HCT116 (cell line): Measurements from ENCODE around the gene SDC1. TPM values are rescaled to one million over a fixed set of nuclear protein-coding genes. Genes with fewer than 3 reads are reported as not detected.

ENCODE experiments used
- ATAC-seq: fragments of 200-7000 bp; cut with Tn5 transposase; 2 replicates; pipeline ENCODE4 v1.9.1; 2020; ENCODE audit warnings: mild to moderate bottlenecking, moderate library complexity
- BruUV-seq: library from RNA; stranded (reverse); fragments of 400-500 nt; replicated peaks from 2 replicates; lab custom pipeline; 2021; lab: Mats Ljungman, UMichigan
- CTCF ChIA-PET: fragments of 300-600 bp; sonication (Branson Sonifier 250); formaldehyde crosslinking; loops from one replicate; lab custom pipeline; 2021; ENCODE audit warnings: antibody characterized with exemption; lab: Charles Lee
- POLR2A ChIA-PET: fragments of 300-600, 350-600 bp; sonication (Branson Sonifier 250); formaldehyde crosslinking; loops from one replicate; lab custom pipeline; 2021; ENCODE audit warnings: antibody characterized with exemption; lab: Charles Lee
- RAD21 ChIA-PET, 2 experiments: fragments of 300-600 bp; sonication (Branson Sonifier 250); formaldehyde crosslinking; loops; one replicate each; lab custom pipeline; 2023; ENCODE audit warnings: low total read pairs in 2 of 2; ENCODE audit not compliant: uncharacterized antibody in 2 of 2, unreplicated experiment in 2 of 2, low non-redundant PET in 1 of 2; lab: Charles Lee
- DNase-seq: peaks from one replicate; pipeline ENCODE4 v3.0.0-alpha.2; 2010; ENCODE audit warnings: low read depth, low spot score
- H2AFZ ChIP-seq: fragments of 200-600 bp; shearing (Covaris generic), sonication (generic); 2 replicates; pipeline ENCODE4 v1.6.1; 2017; ENCODE audit warnings: low read depth, mixed run types, mixed read lengths, antibody characterized with exemption, low read length; ENCODE audit not compliant: poor library complexity, severe bottlenecking
- H3K27ac ChIP-seq: 2 replicates; pipeline ENCODE4 v1.5.1; 2012; ENCODE audit warnings: low read depth, low read length
- H3K27me3 ChIP-seq: fragments of 200-600 bp; sonication (generic); 2 replicates; pipeline ENCODE4 v1.6.1; 2016; ENCODE audit warnings: mixed run types, low read length, mixed read lengths; ENCODE audit not compliant: insufficient read depth
- H3K36me3 ChIP-seq, 2 experiments: fragments of 200-500 bp in 1 of 2; fragments of 200-600 bp in 1 of 2; sonication (Bioruptor generic) in 1 of 2; sonication (generic) in 1 of 2; 2 replicates each; pipeline versions ENCODE4 v1.5.1 to v1.6.1; 2014 to 2016; ENCODE audit warnings: low read length in 2 of 2, inconsistent platforms in 1 of 2, mixed read lengths in 1 of 2, mixed run types in 1 of 2; ENCODE audit not compliant: insufficient read depth in 2 of 2, control insufficient read depth in 1 of 2
- H3K4me1 ChIP-seq, 2 experiments: fragments of 200-600 bp in 1 of 2; sonication (generic) in 1 of 2; 2 replicates each; pipeline versions ENCODE4 v1.5.1 to v1.6.1; 2012 to 2017; ENCODE audit warnings: low read length in 2 of 2, inconsistent platforms in 1 of 2, mild to moderate bottlenecking in 1 of 2, mixed read lengths in 1 of 2, mixed run types in 1 of 2, moderate library complexity in 1 of 2; ENCODE audit not compliant: insufficient read depth in 2 of 2, control insufficient read depth in 1 of 2
- H3K4me2 ChIP-seq: fragments of 200-600 bp; sonication (generic); 2 replicates; pipeline ENCODE4 v1.6.1; 2017; ENCODE audit warnings: mixed run types, low read length, mixed read lengths
- H3K4me3 ChIP-seq, 2 experiments: fragments of 200-600 bp in 1 of 2; sonication (generic) in 1 of 2; replicated peaks in 1 of 2; 2 replicates each; pipeline ENCODE4 v1.5.1; 2011 to 2016; ENCODE audit warnings: low read length in 2 of 2, control low read depth in 1 of 2, low read depth in 1 of 2, mild to moderate bottlenecking in 1 of 2, mixed read lengths in 1 of 2, mixed run types in 1 of 2
- H3K79me2 ChIP-seq: fragments of 200-600 bp; sonication (generic); 2 replicates; pipeline ENCODE4 v1.6.1; 2017; ENCODE audit warnings: mild to moderate bottlenecking, mixed run types, low read length, moderate library complexity, mixed read lengths; ENCODE audit not compliant: insufficient read depth
- H3K9ac ChIP-seq: fragments of 200-600 bp; sonication (generic); 2 replicates; pipeline ENCODE4 v1.6.1; 2016; ENCODE audit warnings: low read length, mixed read lengths
- H3K9me2 ChIP-seq: fragments of 200-600 bp; sonication (generic), shearing (Covaris generic); 2 replicates; pipeline ENCODE4 v1.6.1; 2017; ENCODE audit warnings: mixed run types, mild to moderate bottlenecking, moderate library complexity; ENCODE audit not compliant: insufficient read depth
- H3K9me3 ChIP-seq, 2 experiments: fragments of 200-500 bp in 1 of 2; fragments of 200-600 bp in 1 of 2; sonication (Bioruptor generic) in 1 of 2; sonication (generic) in 1 of 2; 2 replicates each; pipeline ENCODE4 v1.6.1; 2014 to 2017; ENCODE audit warnings: low read length in 2 of 2, mixed read lengths in 2 of 2, inconsistent platforms in 1 of 2, low read depth in 1 of 2, mild to moderate bottlenecking in 1 of 2, mixed run types in 1 of 2, moderate library complexity in 1 of 2; ENCODE audit not compliant: control insufficient read depth in 1 of 2, insufficient read depth in 1 of 2
- H4K20me1 ChIP-seq: fragments of 200-600 bp; sonication (generic), shearing (Covaris generic); 2 replicates; pipeline ENCODE4 v1.6.1; 2017; ENCODE audit warnings: mixed run types, mild to moderate bottlenecking, moderate library complexity; ENCODE audit not compliant: insufficient read depth
- CEBPB ChIP-seq: IDR thresholded peaks from 2 replicates; pipeline ENCODE4 v1.6.1; 2012; ENCODE audit warnings: low read depth
- ELF1 ChIP-seq: IDR thresholded peaks from 2 replicates; pipeline ENCODE4 v1.6.1; 2012; ENCODE audit warnings: low read depth, borderline replicate concordance
- EZH2 ChIP-seq: fragments of 200-600 bp; sonication (generic); IDR thresholded peaks from 2 replicates; pipeline ENCODE4 v1.6.1; 2017; ENCODE audit warnings: antibody characterized with exemption, mixed run types
- EZH2phosphoT487 ChIP-seq: fragments of 200-600 bp; IDR thresholded peaks from 2 replicates; pipeline ENCODE4 v1.6.1; 2018; ENCODE audit warnings: antibody characterized with exemption, borderline replicate concordance
- FOSL1 ChIP-seq: IDR thresholded peaks from 2 replicates; pipeline ENCODE4 v1.6.1; 2012; ENCODE audit warnings: low read depth
- JUND ChIP-seq: IDR thresholded peaks from 2 replicates; pipeline ENCODE4 v1.6.1; 2012
- POLR2A ChIP-seq: IDR thresholded peaks from 2 replicates; pipeline ENCODE4 v1.7.0; 2011; ENCODE audit warnings: borderline replicate concordance; ENCODE audit not compliant: insufficient read depth, insufficient read length; ENCODE audit errors: extremely low read depth
- RAD21 ChIP-seq: IDR thresholded peaks from 2 replicates; pipeline ENCODE4 v1.6.1; 2012; ENCODE audit warnings: low read depth, mild to moderate bottlenecking
- SIN3A ChIP-seq: IDR thresholded peaks from 2 replicates; pipeline ENCODE4 v1.6.1; 2012; ENCODE audit warnings: low read depth
- TCF7L2 ChIP-seq: IDR thresholded peaks from 2 replicates; pipeline ENCODE4 v1.7.0; 2011; ENCODE audit warnings: borderline replicate concordance, inconsistent platforms; ENCODE audit not compliant: insufficient read depth, insufficient read length; ENCODE audit errors: extremely low read depth
- YY1 ChIP-seq: IDR thresholded peaks from 2 replicates; pipeline ENCODE4 v1.6.1; 2011; ENCODE audit warnings: low read length, low read depth, moderate library complexity, mild to moderate bottlenecking; ENCODE audit not compliant: insufficient replicate concordance; ENCODE audit errors: extremely low read depth
- ZFX ChIP-seq: fragments of 450-650 bp; IDR thresholded peaks from 2 replicates; pipeline ENCODE4 v1.6.1; 2017
- ZNF274 ChIP-seq: fragments of 200-500 bp; sonication (Bioruptor generic); IDR thresholded peaks from 2 replicates; pipeline ENCODE4 v1.6.1; 2014; ENCODE audit warnings: mild to moderate bottlenecking, low read depth, low read length, inconsistent platforms
- intact Hi-C: fragments of 100-400 bp; cut with micrococcal nuclease; formaldehyde crosslinking; loops from 2 replicates; pipeline ENCODE4 v1.10.0; 2022
- total RNA-seq: library from RNA; stranded (reverse); gene quantifications from one replicate; pipeline ENCODE4 v1.2.1, GENCODE V29; 2021; ENCODE audit not compliant: unreplicated experiment
- TF ChIP-seq, protein P1 (sequence below): IDR thresholded peaks from 2 replicates; pipeline ENCODE4 v1.6.1; 2012
- TF ChIP-seq, protein P2 (sequence below): IDR thresholded peaks from 2 replicates; pipeline ENCODE4 v1.6.1; 2011; ENCODE audit warnings: mild to moderate bottlenecking, low read length, moderate library complexity; ENCODE audit not compliant: insufficient replicate concordance; ENCODE audit errors: extremely low read depth
- TF ChIP-seq, protein P3 (sequence below), 3 experiments: fragments of 200-600 bp in 1 of 3; sonication (generic) in 1 of 3; IDR thresholded peaks in 2 of 3; conservative IDR thresholded peaks in 1 of 3; 2 replicates each; pipeline ENCODE4 v1.5.1; 2012 to 2017; ENCODE audit warnings: low read depth in 2 of 3, low read length in 2 of 3, antibody characterized with exemption in 1 of 3, borderline replicate concordance in 1 of 3, control low read depth in 1 of 3, mild to moderate bottlenecking in 1 of 3, mixed read lengths in 1 of 3, mixed run types in 1 of 3, moderate library complexity in 1 of 3; ENCODE audit not compliant: insufficient read depth in 1 of 3

The SDC1 gene
- total RNA-seq, 1 experiment from 2014 or later = 32.0 TPM

DNA sequence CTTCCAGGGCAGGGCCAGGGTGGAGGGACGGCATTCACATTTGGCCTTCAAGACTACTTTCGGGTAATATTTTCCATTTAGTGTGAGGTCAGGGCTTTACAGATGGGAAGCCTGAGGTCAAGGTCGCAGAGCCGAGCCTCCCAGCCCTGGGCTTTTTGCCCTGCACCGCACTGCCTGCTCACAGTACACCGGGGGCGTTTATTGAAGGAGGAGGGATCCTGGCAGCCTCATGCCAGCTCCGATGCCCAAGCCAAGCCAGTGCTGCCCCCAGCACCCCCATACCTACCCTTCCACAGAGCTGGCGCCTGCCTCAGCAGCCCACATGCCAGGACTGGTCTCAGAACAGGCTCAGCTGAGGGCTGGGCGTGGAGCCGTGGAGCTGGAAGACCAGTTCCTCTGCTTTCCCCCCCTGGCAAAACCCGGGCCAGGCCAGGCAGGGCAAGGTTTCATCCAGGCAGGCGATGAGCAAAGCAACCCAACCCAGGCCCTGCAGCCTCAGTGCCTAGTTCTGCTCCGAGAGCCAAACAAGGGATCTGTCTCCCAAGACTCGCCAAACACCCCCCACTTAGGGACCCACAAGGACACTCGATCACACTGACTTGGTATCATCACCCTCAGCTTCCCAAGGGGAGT is 11.9 kb downstream of the SDC1 start:
- Histone ChIP-seq H3K79me2 (0 out of 2 replicates have a peak, but pooled peaks cover 4% of the 10 kb centered on the region), H3K9ac (no peak overlapping the region), H3K4me3 (no peak overlapping the region), H2AFZ (no peak overlapping the region), H3K36me3 (no peaks in the 10 kb centered on the region), H4K20me1 (no peaks in the 10 kb centered on the region), H3K27ac (no peak overlapping the region), H3K4me1 (peaks cover 0 to 15% of the 10 kb centered on the region in 2 experiments; a peak in 1 of 4 replicates), H3K9me2 (no peaks in the 10 kb centered on the region), H3K9me3 (no peaks in the 10 kb centered on the region), H3K4me2 (no peak overlapping the region), H3K27me3 (no peaks in the 10 kb centered on the region)
- CTCF ChIA-PET = no interaction called here
- RAD21 ChIA-PET = no interaction called here
- DNase-seq = no peak
- ATAC-seq = no peak
- TF ChIP-seq YY1 (no peak), FOSL1 (no peak), RAD21 (no peak), SIN3A (no peak)
- TF ChIP-seq, protein P1, sequence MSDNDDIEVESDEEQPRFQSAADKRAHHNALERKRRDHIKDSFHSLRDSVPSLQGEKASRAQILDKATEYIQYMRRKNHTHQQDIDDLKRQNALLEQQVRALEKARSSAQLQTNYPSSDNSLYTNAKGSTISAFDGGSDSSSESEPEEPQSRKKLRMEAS = no peak
- no TSS peak for BruUV-seq
- intact Hi-C loops = no loop called here
- POLR2A ChIA-PET = no interaction called here

DNA sequence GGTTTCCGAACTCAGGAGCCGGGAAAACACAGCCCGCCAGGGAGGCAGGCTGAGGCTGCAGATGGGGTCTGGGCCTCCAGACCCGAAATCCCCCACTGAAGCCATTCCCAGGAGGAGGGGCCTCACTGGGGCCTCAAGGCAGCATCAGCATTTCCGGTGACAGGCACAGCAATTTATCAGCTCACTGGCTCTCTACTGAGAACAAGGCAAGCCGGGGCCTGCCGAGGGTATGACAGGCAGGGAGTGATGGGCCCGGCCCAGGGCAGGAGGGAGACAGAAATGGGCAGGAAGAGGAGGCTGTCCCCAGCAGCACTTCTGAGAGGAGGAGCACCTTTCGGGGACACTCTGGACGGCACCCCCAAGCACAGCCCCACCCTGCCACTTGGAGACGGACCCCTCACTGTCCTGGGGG is 12.5 kb downstream of the SDC1 start:
- H4K20me1 ChIP-seq = no peaks in the 10 kb centered on the region
- CTCF ChIA-PET = no interaction called here
- H3K4me3 ChIP-seq = no peak overlapping the region
- H3K27me3 ChIP-seq = no peaks in the 10 kb centered on the region
- no peaks in the 10 kb centered on the region for H3K36me3 ChIP-seq
- RAD21 ChIA-PET = no interaction called here
- no peak overlapping the region for H3K27ac ChIP-seq
- no peaks in the 10 kb centered on the region for H3K79me2 ChIP-seq
- peaks cover 0 to 10% of the 10 kb centered on the region in 2 experiments; a peak in 1 of 4 replicates for H3K4me1 ChIP-seq
- no peak for DNase-seq
- H3K4me2 ChIP-seq = no peak overlapping the region
- intact Hi-C loops = no loop called here
- no peaks in the 10 kb centered on the region for H3K9me3 ChIP-seq
- ATAC-seq = no peak
- H3K9me2 ChIP-seq = no peaks in the 10 kb centered on the region
- no peak overlapping the region for H3K9ac ChIP-seq
- POLR2A ChIA-PET = no interaction called here
- BruUV-seq = no TSS peak
- H2AFZ ChIP-seq = no peak overlapping the region
- TF ChIP-seq, protein P1 = no peak
- TF ChIP-seq EZH2phosphoT487 = no peak
- no peak for TF ChIP-seq ZNF274
- no peak for TF ChIP-seq CEBPB
- TF ChIP-seq EZH2 = no peak
- TF ChIP-seq, protein P2, sequence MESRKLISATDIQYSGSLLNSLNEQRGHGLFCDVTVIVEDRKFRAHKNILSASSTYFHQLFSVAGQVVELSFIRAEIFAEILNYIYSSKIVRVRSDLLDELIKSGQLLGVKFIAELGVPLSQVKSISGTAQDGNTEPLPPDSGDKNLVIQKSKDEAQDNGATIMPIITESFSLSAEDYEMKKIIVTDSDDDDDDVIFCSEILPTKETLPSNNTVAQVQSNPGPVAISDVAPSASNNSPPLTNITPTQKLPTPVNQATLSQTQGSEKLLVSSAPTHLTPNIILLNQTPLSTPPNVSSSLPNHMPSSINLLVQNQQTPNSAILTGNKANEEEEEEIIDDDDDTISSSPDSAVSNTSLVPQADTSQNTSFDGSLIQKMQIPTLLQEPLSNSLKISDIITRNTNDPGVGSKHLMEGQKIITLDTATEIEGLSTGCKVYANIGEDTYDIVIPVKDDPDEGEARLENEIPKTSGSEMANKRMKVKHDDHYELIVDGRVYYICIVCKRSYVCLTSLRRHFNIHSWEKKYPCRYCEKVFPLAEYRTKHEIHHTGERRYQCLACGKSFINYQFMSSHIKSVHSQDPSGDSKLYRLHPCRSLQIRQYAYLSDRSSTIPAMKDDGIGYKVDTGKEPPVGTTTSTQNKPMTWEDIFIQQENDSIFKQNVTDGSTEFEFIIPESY = no peak
- no peak for TF ChIP-seq JUND
- no peak for TF ChIP-seq TCF7L2
- TF ChIP-seq ZFX = no peak
- TF ChIP-seq POLR2A = no peak
- no peak for TF ChIP-seq YY1
- TF ChIP-seq, protein P3, sequence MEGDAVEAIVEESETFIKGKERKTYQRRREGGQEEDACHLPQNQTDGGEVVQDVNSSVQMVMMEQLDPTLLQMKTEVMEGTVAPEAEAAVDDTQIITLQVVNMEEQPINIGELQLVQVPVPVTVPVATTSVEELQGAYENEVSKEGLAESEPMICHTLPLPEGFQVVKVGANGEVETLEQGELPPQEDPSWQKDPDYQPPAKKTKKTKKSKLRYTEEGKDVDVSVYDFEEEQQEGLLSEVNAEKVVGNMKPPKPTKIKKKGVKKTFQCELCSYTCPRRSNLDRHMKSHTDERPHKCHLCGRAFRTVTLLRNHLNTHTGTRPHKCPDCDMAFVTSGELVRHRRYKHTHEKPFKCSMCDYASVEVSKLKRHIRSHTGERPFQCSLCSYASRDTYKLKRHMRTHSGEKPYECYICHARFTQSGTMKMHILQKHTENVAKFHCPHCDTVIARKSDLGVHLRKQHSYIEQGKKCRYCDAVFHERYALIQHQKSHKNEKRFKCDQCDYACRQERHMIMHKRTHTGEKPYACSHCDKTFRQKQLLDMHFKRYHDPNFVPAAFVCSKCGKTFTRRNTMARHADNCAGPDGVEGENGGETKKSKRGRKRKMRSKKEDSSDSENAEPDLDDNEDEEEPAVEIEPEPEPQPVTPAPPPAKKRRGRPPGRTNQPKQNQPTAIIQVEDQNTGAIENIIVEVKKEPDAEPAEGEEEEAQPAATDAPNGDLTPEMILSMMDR (IDR thresholded peaks at IDR 0.05 in 2 of 3, conservative IDR thresholded peaks at IDR 0.05 in 1 of 3; ENCODE audit: borderline replicate concordance in 1 of 3, insufficient read depth in 1 of 3, low read depth in 2 of 3, low read length in 2 of 3) = no peak
- no peak for TF ChIP-seq ELF1
